HepG2 (cell line): Measurements from ENCODE around the gene NLRP14.

ENCODE experiments used
- BRCA1 ChIP-seq: sonication (generic); formaldehyde crosslinking; IDR thresholded peaks from 2 replicates; pipeline ENCODE4 v1.4.0; 2020; ENCODE audit warnings: missing genetic modification reagents
- DPF2 ChIP-seq: sonication (generic); formaldehyde crosslinking; IDR thresholded peaks from 2 replicates; pipeline ENCODE4 v1.4.0; 2020; ENCODE audit warnings: mild to moderate bottlenecking, low read depth, missing genetic modification reagents, borderline replicate concordance
- FOXK1 ChIP-seq: sonication (generic); formaldehyde crosslinking; IDR thresholded peaks from 2 replicates; pipeline ENCODE4 v1.4.0; 2020; ENCODE audit warnings: low read depth, missing genetic modification reagents, borderline replicate concordance
- KAT7 ChIP-seq: IDR thresholded peaks from 2 replicates; pipeline ENCODE4 v1.6.1; 2018; ENCODE audit warnings: borderline replicate concordance, missing compliant biosample characterization
- MAX ChIP-seq: IDR thresholded peaks from 2 replicates; pipeline ENCODE4 v1.6.1; 2012; ENCODE audit warnings: inconsistent platforms
- PATZ1 ChIP-seq: sonication (generic); formaldehyde crosslinking; IDR thresholded peaks from 2 replicates; pipeline ENCODE4 v1.4.0; 2020; ENCODE audit warnings: missing genetic modification reagents
- TCF12 ChIP-seq, 2 experiments: fragments of 450-650 bp in 1 of 2; sonication (generic) in 1 of 2; formaldehyde crosslinking in 1 of 2; IDR thresholded peaks; 2 replicates each; pipeline versions ENCODE4 v1.6.1 to v1.8.0; 2017 to 2022; ENCODE audit warnings: antibody characterized with exemption in 1 of 2, mild to moderate bottlenecking in 1 of 2, missing genetic modification reagents in 1 of 2, moderate library complexity in 1 of 2
- TEAD2 ChIP-seq: sonication (generic); formaldehyde crosslinking; IDR thresholded peaks from 2 replicates; pipeline ENCODE4 v1.9.0; 2021; ENCODE audit warnings: missing genetic modification reagents

GRCh38 chr11:7060868-7061267, 40.6 kb downstream of the NLRP14 start:
- no peak for TF ChIP-seq DPF2 (CRISPR knock-in tag)
- TF ChIP-seq TCF12 (IDR thresholded peaks at IDR 0.05): no peak
- no peak for TF ChIP-seq TCF12 (CRISPR knock-in tag; IDR thresholded peaks at IDR 0.05)
- no peak for TF ChIP-seq MAX
- no peak for TF ChIP-seq KAT7 (CRISPR knock-in tag)
- no peak for TF ChIP-seq PATZ1
- no peak for TF ChIP-seq FOXK1 (CRISPR knock-in tag)
- no peak for TF ChIP-seq BRCA1 (CRISPR knock-in tag)
- no peak for TF ChIP-seq TEAD2 (CRISPR knock-in tag)
